GM19438 (cell line): ENCODE data around the gene PROC.

Experiments used
- ATAC-seq: cut with Tn5 transposase; IDR thresholded peaks from one replicate; pipeline ENCODE4 v1.9.1; 2021; ENCODE audit warnings: low read depth; ENCODE audit not compliant: unreplicated experiment

Gene PROC

GRCh38 chr2:127413200-127413599, 5.0 kb upstream of the PROC start:
- no peak for ATAC-seq

GRCh38 chr2:127413782-127414637, 4.2 kb upstream of the PROC start:
- ATAC-seq, result no peak

- no peak for ATAC-seq
Measured at GRCh38 chr2:127414638-127415592, 3.3 kb upstream of the PROC start.

GRCh38 chr2:127415593-127416505, 2.4 kb upstream of the PROC start:
- peak; percentile 92 for ATAC-seq

GRCh38 chr2:127416506-127417001, 1.7 kb upstream of the PROC start:
- peak; percentile 16 for ATAC-seq

GRCh38 chr2:127417406-127417805, 821 bp upstream of the PROC start:
- ATAC-seq, result no peak

GRCh38 chr2:127419112-127419430, 844 bp downstream of the PROC start:
- no peak for ATAC-seq

GRCh38 chr2:127419448-127420038, 1.3 kb downstream of the PROC start:
- ATAC-seq, result no peak

GRCh38 chr2:127420039-127420864, 2.0 kb downstream of the PROC start:
- ATAC-seq, result no peak

GRCh38 chr2:127421116-127421800, 3.0 kb downstream of the PROC start:
- ATAC-seq, result no peak

- no peak for ATAC-seq
Measured at GRCh38 chr2:127421871-127422558, 3.8 kb downstream of the PROC start.

GRCh38 chr2:127422559-127423477, 4.6 kb downstream of the PROC start:
- peak; percentile 56 for ATAC-seq

- peak; percentile 24 for ATAC-seq
Measured at GRCh38 chr2:127423478-127423843, 5.2 kb downstream of the PROC start.

- ATAC-seq, result no peak
Measured at GRCh38 chr2:127423880-127424279, 5.7 kb downstream of the PROC start.

GRCh38 chr2:127424598-127425520, 6.6 kb downstream of the PROC start:
- ATAC-seq, result no peak
